Mesenchymal stem cell (in vitro differentiated cells and primary cell): ENCODE data around the gene AHSA1.

Source experiments
- DNase-seq: peaks from one replicate; pipeline ENCODE4 v3.0.0-alpha.2; 2013
- H2AFZ ChIP-seq: one replicate; pipeline ENCODE4 v1.6.1; 2013; ENCODE audit warnings: low read depth, mild to moderate bottlenecking, control low read depth, inconsistent platforms, low read length, moderate library complexity
- H2AK5ac ChIP-seq: 2 replicates; pipeline ENCODE4 v1.6.1; 2013; ENCODE audit warnings: low read length, moderate library complexity, mild to moderate bottlenecking, inconsistent platforms; ENCODE audit not compliant: severe bottlenecking
- H2BK120ac ChIP-seq: one replicate; pipeline ENCODE4 v1.6.1; 2013; ENCODE audit warnings: low read depth, mild to moderate bottlenecking, inconsistent platforms, low read length, moderate library complexity
- H2BK12ac ChIP-seq, 2 experiments: one replicate each; pipeline ENCODE4 v1.6.1; 2013; ENCODE audit warnings: inconsistent platforms in 2 of 2, low read length in 2 of 2, mild to moderate bottlenecking in 2 of 2, moderate library complexity in 2 of 2, control low read depth in 1 of 2
- H2BK15ac ChIP-seq: one replicate; pipeline ENCODE4 v1.6.1; 2013; ENCODE audit warnings: mild to moderate bottlenecking, low read depth, inconsistent platforms; ENCODE audit not compliant: poor library complexity, severe bottlenecking
- H2BK5ac ChIP-seq: 2 replicates; pipeline ENCODE4 v1.6.1; 2013; ENCODE audit warnings: low read depth, mild to moderate bottlenecking, low read length, control low read depth, inconsistent platforms; ENCODE audit not compliant: poor library complexity, severe bottlenecking
- H3K14ac ChIP-seq, 2 experiments: one replicate each; pipeline ENCODE4 v1.6.1; 2013; ENCODE audit warnings: inconsistent platforms in 2 of 2, low read length in 2 of 2, control low read depth in 1 of 2, mild to moderate bottlenecking in 1 of 2, moderate library complexity in 1 of 2
- H3K18ac ChIP-seq, 2 experiments: one replicate each; pipeline ENCODE4 v1.6.1; 2013; ENCODE audit warnings: inconsistent platforms in 2 of 2, low read length in 2 of 2, control low read depth in 1 of 2, low read depth in 1 of 2, mild to moderate bottlenecking in 1 of 2
- H3K23ac ChIP-seq, 2 experiments: one replicate each; pipeline ENCODE4 v1.6.1; 2013; ENCODE audit warnings: inconsistent platforms in 2 of 2, low read length in 2 of 2, mild to moderate bottlenecking in 2 of 2, moderate library complexity in 2 of 2, control low read depth in 1 of 2
- H3K27ac ChIP-seq: 2 replicates; pipeline ENCODE4 v1.5.1; 2013; ENCODE audit warnings: mild to moderate bottlenecking, moderate library complexity, low read length, control low read depth, inconsistent platforms; ENCODE audit not compliant: poor library complexity, severe bottlenecking
- H3K27me3 ChIP-seq, 2 experiments: 2 replicates each; pipeline versions ENCODE4 v1.6.1 to v1.7.0; 2013; ENCODE audit warnings: low read length in 2 of 2, mild to moderate bottlenecking in 2 of 2, moderate library complexity in 2 of 2, control low read depth in 1 of 2, inconsistent platforms in 1 of 2; ENCODE audit not compliant: control insufficient read depth in 1 of 2, insufficient read depth in 1 of 2
- H3K36me3 ChIP-seq, 2 experiments: 2 replicates each; pipeline versions ENCODE4 v1.6.1 to v1.7.0; 2013; ENCODE audit warnings: low read length in 2 of 2, control low read depth in 1 of 2, inconsistent platforms in 1 of 2, low read depth in 1 of 2, mild to moderate bottlenecking in 1 of 2; ENCODE audit not compliant: insufficient read depth in 2 of 2, control insufficient read depth in 1 of 2
- H3K4ac ChIP-seq, 2 experiments: one replicate each; pipeline ENCODE4 v1.6.1; 2013; ENCODE audit warnings: inconsistent platforms in 2 of 2, low read length in 2 of 2, mild to moderate bottlenecking in 2 of 2, moderate library complexity in 2 of 2, control low read depth in 1 of 2, low read depth in 1 of 2
- H3K4me1 ChIP-seq: 2 replicates; pipeline ENCODE4 v1.6.1; 2013; ENCODE audit warnings: low read depth, low read length, control low read depth; ENCODE audit not compliant: control insufficient read depth, insufficient read depth
- H3K4me2 ChIP-seq: 2 replicates; pipeline ENCODE4 v1.6.1; 2013; ENCODE audit warnings: low read length, mild to moderate bottlenecking, inconsistent platforms; ENCODE audit not compliant: poor library complexity, severe bottlenecking
- H3K4me3 ChIP-seq, 2 experiments: 2 replicates each; pipeline versions ENCODE4 v1.5.1 to v1.7.0; 2013; ENCODE audit warnings: low read length in 2 of 2, mild to moderate bottlenecking in 2 of 2, control low read depth in 1 of 2, low read depth in 1 of 2; ENCODE audit not compliant: insufficient read depth in 1 of 2
- H3K79me1 ChIP-seq: replicated peaks from 2 replicates; pipeline ENCODE4 v1.6.1; 2013; ENCODE audit warnings: mild to moderate bottlenecking, control low read depth, low read length, inconsistent platforms; ENCODE audit not compliant: poor library complexity, severe bottlenecking
- H3K9ac ChIP-seq: 2 replicates; pipeline ENCODE4 v1.7.0; 2013; ENCODE audit warnings: mild to moderate bottlenecking, low read length, moderate library complexity
- H3K9me3 ChIP-seq: 2 replicates; pipeline ENCODE4 v1.7.0; 2013; ENCODE audit warnings: mild to moderate bottlenecking, low read length; ENCODE audit not compliant: control insufficient read depth
- H4K8ac ChIP-seq: one replicate; pipeline ENCODE4 v1.6.1; 2013; ENCODE audit warnings: inconsistent platforms, mild to moderate bottlenecking, low read length, moderate library complexity
- H4K91ac ChIP-seq: one replicate; pipeline ENCODE4 v1.6.1; 2013; ENCODE audit warnings: mild to moderate bottlenecking, low read length, inconsistent platforms
- WGBS: methylation state at CpG from one replicate; pipeline ENCODE4 v1.1.7; 2013; ENCODE audit warnings: mixed read lengths; 5-methylcytosine and 5-hydroxymethylcytosine counted together

The AHSA1 gene

DNA sequence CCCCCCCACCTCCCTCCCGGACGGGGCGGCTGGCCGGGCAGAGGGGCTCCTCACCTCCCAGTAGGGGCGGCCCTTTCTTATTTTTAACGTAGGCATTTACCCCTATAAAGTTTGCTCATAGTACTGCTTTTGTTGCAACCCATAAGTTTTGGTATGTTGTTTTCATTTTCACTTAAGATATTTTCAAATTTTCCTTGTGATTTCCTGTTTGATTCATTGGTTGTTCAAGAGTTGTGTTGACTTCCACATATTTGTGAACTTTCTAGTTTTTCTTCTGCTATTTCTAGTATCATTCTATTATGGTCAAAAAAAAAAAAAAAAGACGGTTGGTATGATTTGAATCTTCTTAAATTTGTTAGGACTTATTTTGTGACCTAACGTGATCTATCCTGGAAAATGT is 41.1 kb upstream of the AHSA1 start:
- no peaks in the 10 kb centered on the region for H3K79me1 ChIP-seq
- H3K18ac ChIP-seq = no peak overlapping the region
- H3K4me1 ChIP-seq = no peaks in the 10 kb centered on the region
- no peaks in the 10 kb centered on the region for H3K27me3 ChIP-seq
- peaks cover 16% of the 10 kb centered on the region for H3K9me3 ChIP-seq
- no peak overlapping the region for H3K27ac ChIP-seq
- WGBS = 98% methylated on average over 2 of the region's 8 CpGs
- no peak overlapping the region for H4K8ac ChIP-seq
- H3K23ac ChIP-seq = no peak overlapping the region
- no peak overlapping the region for H3K4ac ChIP-seq
- no peak overlapping the region for H2BK120ac ChIP-seq
- no peak overlapping the region for H4K91ac ChIP-seq
- H3K4me3 ChIP-seq = no peak overlapping the region
- DNase-seq = no peak
- H2AFZ ChIP-seq = no peak overlapping the region
- H2BK12ac ChIP-seq = no peak overlapping the region
- H3K14ac ChIP-seq = no peak overlapping the region
- peaks cover 0 to 14% of the 10 kb centered on the region in 2 experiments for H3K36me3 ChIP-seq
- no peak overlapping the region for H2AK5ac ChIP-seq
- no peak overlapping the region for H3K9ac ChIP-seq
- no peak overlapping the region for H2BK5ac ChIP-seq
- H2BK15ac ChIP-seq = no peak overlapping the region
- no peak overlapping the region for H3K4me2 ChIP-seq

GRCh38 chr14:77421201-77421600 is 36.7 kb upstream of the AHSA1 start:
- H3K27ac ChIP-seq = no peak overlapping the region
- no peak overlapping the region for H2AK5ac ChIP-seq
- no peaks in the 10 kb centered on the region for H3K4me1 ChIP-seq
- H3K14ac ChIP-seq = no peak overlapping the region
- no peak overlapping the region for H2BK12ac ChIP-seq
- H3K4ac ChIP-seq = no peak overlapping the region
- H4K8ac ChIP-seq = no peak overlapping the region
- H3K79me1 ChIP-seq = no peaks in the 10 kb centered on the region
- no peak overlapping the region for H2BK15ac ChIP-seq
- H3K18ac ChIP-seq = no peak overlapping the region
- peaks cover 17 to 55% of the 10 kb centered on the region in 2 experiments for H3K36me3 ChIP-seq
- WGBS = no CpG with 5 or more reads among the region's 2 CpGs
- no peak overlapping the region for H2BK120ac ChIP-seq
- peaks cover 16% of the 10 kb centered on the region for H3K9me3 ChIP-seq
- no peak overlapping the region for H4K91ac ChIP-seq
- H2AFZ ChIP-seq = no peak overlapping the region
- no peak overlapping the region for H3K4me2 ChIP-seq
- no peak for DNase-seq
- H3K4me3 ChIP-seq = no peak overlapping the region
- H3K23ac ChIP-seq = no peak overlapping the region
- H3K27me3 ChIP-seq = no peaks in the 10 kb centered on the region
- no peak overlapping the region for H2BK5ac ChIP-seq
- no peak overlapping the region for H3K9ac ChIP-seq

GRCh38 chr14:77423423-77423822 is 34.5 kb upstream of the AHSA1 start, which contains the start of gene NOXRED1:
Gene NOXRED1 (minus strand): TSS chr14:77423523. CDS start chr14:77422889, 634 bp downstream.
- Histone ChIP-seq H2BK120ac (no peak within 1 kb of the TSS), H3K23ac (no peak within 1 kb of the TSS), H3K14ac (no peak within 1 kb of the TSS), H3K9ac (no peak within 1 kb of the TSS), H3K4me2 (no peak within 1 kb of the TSS), H2BK5ac (no peak within 1 kb of the TSS), H2BK12ac (no peak within 1 kb of the TSS), H3K27ac (no peak within 1 kb of the TSS), H2BK15ac (no peak within 1 kb of the TSS), H3K36me3 (peaks cover 30 to 76% of the 10 kb centered on the region in 2 experiments), H2AK5ac (no peak within 1 kb of the TSS), H4K8ac (no peak within 1 kb of the TSS), H3K4me1 (no peaks in the 10 kb centered on the region), H3K9me3 (peaks cover 16% of the 10 kb centered on the region), H4K91ac (no peak within 1 kb of the TSS), H3K27me3 (no peaks in the 10 kb centered on the region), H3K4me3 (no peak within 1 kb of the TSS), H2AFZ (no peak within 1 kb of the TSS), H3K79me1 (no peaks in the 10 kb centered on the region), H3K18ac (no peak within 1 kb of the TSS), H3K4ac (no peak within 1 kb of the TSS)
- WGBS = 83% methylated on average over 1 of the region's 1 CpG
- DNase-seq = no peak

- Histone ChIP-seq H3K4me2 (no peak overlapping the region), H2AK5ac (no peak overlapping the region), H3K4ac (no peak overlapping the region), H2BK5ac (no peak overlapping the region), H3K18ac (no peak overlapping the region), H2BK15ac (no peak overlapping the region), H3K14ac (no peak overlapping the region), H3K23ac (no peak overlapping the region), H4K91ac (no peak overlapping the region), H3K79me1 (no peaks in the 10 kb centered on the region), H4K8ac (no peak overlapping the region), H3K4me1 (no peaks in the 10 kb centered on the region), H3K4me3 (no peak overlapping the region), H2BK120ac (no peak overlapping the region), H3K9ac (no peak overlapping the region), H3K36me3 (peaks cover 34 to 91% of the 10 kb centered on the region in 2 experiments), H3K9me3 (peaks cover 13% of the 10 kb centered on the region), H3K27me3 (no peaks in the 10 kb centered on the region), H3K27ac (no peak overlapping the region), H2BK12ac (no peak overlapping the region), H2AFZ (no peak overlapping the region)
- DNase-seq = no peak
- WGBS = 92% methylated on average over 3 of the region's 3 CpGs
Measured at GRCh38 chr14:77424862-77425261, 33.0 kb upstream of the AHSA1 start.
